ENCODE results near the gene VAV2. TPM values are rescaled to one million over a fixed set of nuclear protein-coding genes. Genes with fewer than 3 reads are reported as not detected.

VAV2 gene
- total and polyA plus RNA-seq, 9 of the 15 experiments (the other 6 are each of a cell fraction or from before 2014, with no cell fraction given) = 0.01 to 2.7 (median 1.0) TPM; not detected in 1

- in situ Hi-C loops (cut with MboI) (no loop called here), intact Hi-C loops (cut with micrococcal nuclease) (no loop called here)
- BruUV-seq (replicated peaks) = no TSS peak
- FAIRE-seq (no peak), ATAC-seq (no peak), DNase-seq (ENCODE audit: extremely low read depth in 1 of 4, low spot score in 3 of 4) (no peak)
- TF ChIP-seq IRF2 (CRISPR knock-in tag; IDR thresholded peaks at IDR 0.05) (no peak), ZFP30 (CRISPR knock-in tag; IDR thresholded peaks at IDR 0.05; ENCODE audit: borderline replicate concordance) (no peak)
- Histone ChIP-seq H3K4me2 (ENCODE audit: insufficient read depth, low read length) (no peak overlapping the region), H3K36me3 (ENCODE audit: control insufficient read depth, insufficient read depth, low read length) (no peaks in the 10 kb centered on the region), H3K9me3 (replicated peaks; ENCODE audit: control insufficient read depth, insufficient read depth, low read depth, low read length) (no peaks in the 10 kb centered on the region), H4K20me1 (replicated peaks; ENCODE audit: control insufficient read depth, insufficient read depth, low read length) (peaks cover 13% of the 10 kb centered on the region), H3K79me2 (ENCODE audit: control insufficient read depth, insufficient read depth, low read length) (no peaks in the 10 kb centered on the region), H3K4me1 (replicated peaks in 1 of 2; ENCODE audit: control insufficient read depth in 2 of 2, insufficient read depth in 2 of 2, low read length in 2 of 2) (peaks cover 0 to 15% of the 10 kb centered on the region in 2 experiments; a peak in 2 of 5 replicates), H3K9ac (ENCODE audit: insufficient read depth in 1 of 2, low read depth in 2 of 2, low read length in 2 of 2) (no peak overlapping the region), H3K9me1 (ENCODE audit: control insufficient read depth, insufficient read depth, low read length) (peaks cover 7% of the 10 kb centered on the region), H3K27ac (ENCODE audit: extremely low read depth, low read depth, low read length) (no peak overlapping the region), H3K27me3 (ENCODE audit: control insufficient read depth in 2 of 2, insufficient read depth in 2 of 2, low read length in 2 of 2) (peaks cover 9 to 58% of the 10 kb centered on the region in 2 experiments; a peak in 4 of 5 replicates), H2AFZ (ENCODE audit: low read depth, low read length) (no peak overlapping the region), H3K4me3 (no peak overlapping the region)
- POLR2A ChIA-PET = interaction anchor here (0.5 to 0.7 kb wide), 3 partner anchors 37 to 421 kb away, joined by 3 to 4 read pairs (median 3); no protein-coding TSS in a partner anchor
- 2% methylated on average over 7 of the region's 14 CpGs for WGBS (ENCODE audit: insufficient coverage, low coverage, missing lambda C conversion rate)
- CTCF ChIA-PET (ENCODE audit: low intra/inter-chr PET ratio) = no interaction called here
These were observed 37.1 kb downstream of the VAV2 start for GRCh38 chr9:133954862-133955529.

DNA sequence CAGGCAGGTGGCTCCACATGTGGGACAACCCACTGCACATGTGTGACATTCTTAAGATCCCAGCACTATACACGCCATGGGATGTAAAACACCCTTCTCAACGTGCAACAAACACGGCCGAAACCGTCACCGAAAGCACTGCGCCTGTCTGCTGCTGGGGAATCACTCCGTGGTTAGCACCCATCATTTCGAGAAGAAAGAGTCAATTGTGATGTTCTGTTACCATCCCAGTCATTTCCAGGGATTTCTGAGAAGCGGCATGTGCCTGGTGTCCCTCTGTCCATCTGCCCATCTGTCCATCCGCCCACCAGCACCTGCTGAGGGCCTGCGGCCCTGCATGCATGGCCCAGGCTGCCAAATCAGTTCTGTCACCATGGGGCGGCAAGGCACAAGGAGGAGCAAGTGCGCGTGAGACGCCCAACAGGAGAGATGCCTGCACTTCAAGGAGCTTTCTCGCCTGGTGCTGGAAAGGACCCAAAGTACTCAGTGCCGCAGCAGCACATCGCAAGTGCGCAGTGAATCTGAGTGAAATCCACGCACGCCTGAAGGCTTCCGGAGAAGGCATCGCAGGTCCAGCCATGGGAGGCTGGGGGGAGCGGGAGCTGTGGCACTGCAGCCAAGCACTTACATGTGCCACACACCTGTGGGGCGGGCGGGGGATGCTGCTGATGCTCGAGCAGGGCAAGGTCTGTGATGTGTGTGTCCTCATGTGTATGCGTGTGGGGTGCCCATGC is 38.0 kb downstream of the VAV2 start:
- H3K9me3 ChIP-seq (replicated peaks; ENCODE audit: control insufficient read depth, insufficient read depth, low read depth, low read length) = no peaks in the 10 kb centered on the region
- WGBS (ENCODE audit: insufficient coverage, low coverage, missing lambda C conversion rate) = 22% methylated on average over 29 of the region's 29 CpGs
- peaks cover 0 to 15% of the 10 kb centered on the region in 2 experiments; a peak in 2 of 5 replicates for H3K4me1 ChIP-seq (replicated peaks in 1 of 2; ENCODE audit: control insufficient read depth in 2 of 2, insufficient read depth in 2 of 2, low read length in 2 of 2)
- POLR2A ChIA-PET = interaction anchor here (0.7 kb wide), 1 partner anchor 36 kb away, joined by 3 read pairs; no protein-coding TSS in a partner anchor
- ATAC-seq (no peak), DNase-seq (ENCODE audit: extremely low read depth in 1 of 4, low spot score in 3 of 4) (no peak), FAIRE-seq (no peak)
- no peak overlapping the region for H3K27ac ChIP-seq (ENCODE audit: extremely low read depth, low read depth, low read length)
- BruUV-seq (replicated peaks) = no TSS peak
- H3K27me3 ChIP-seq (ENCODE audit: control insufficient read depth in 2 of 2, insufficient read depth in 2 of 2, low read length in 2 of 2) = peaks cover 9 to 58% of the 10 kb centered on the region in 2 experiments; a peak in 4 of 5 replicates
- peaks cover 7% of the 10 kb centered on the region for H3K9me1 ChIP-seq (ENCODE audit: control insufficient read depth, insufficient read depth, low read length)
- H3K9ac ChIP-seq (ENCODE audit: insufficient read depth in 1 of 2, low read depth in 2 of 2, low read length in 2 of 2) = no peak overlapping the region
- CTCF ChIA-PET (ENCODE audit: low intra/inter-chr PET ratio) = no interaction called here
- H2AFZ ChIP-seq (ENCODE audit: low read depth, low read length) = no peak overlapping the region
- in situ Hi-C loops (cut with MboI) (no loop called here), intact Hi-C loops (cut with micrococcal nuclease) (no loop called here)
- no peak overlapping the region for H3K4me3 ChIP-seq
- H3K36me3 ChIP-seq (ENCODE audit: control insufficient read depth, insufficient read depth, low read length) = no peaks in the 10 kb centered on the region
- no peaks in the 10 kb centered on the region for H3K79me2 ChIP-seq (ENCODE audit: control insufficient read depth, insufficient read depth, low read length)
- peaks cover 12% of the 10 kb centered on the region for H4K20me1 ChIP-seq (replicated peaks; ENCODE audit: control insufficient read depth, insufficient read depth, low read length)
- no peak overlapping the region for H3K4me2 ChIP-seq (ENCODE audit: insufficient read depth, low read length)
- TF ChIP-seq POLR2B (IDR thresholded peaks at IDR 0.05; ENCODE audit: low read depth, partially characterized antibody) = no peak
- TF ChIP-seq KLF1 (tag; IDR thresholded peaks at IDR 0.05) = no peak
- TF ChIP-seq CUX1 (CRISPR knock-in tag; IDR thresholded peaks at IDR 0.05) = no peak
- no peak for TF ChIP-seq PHB2 (IDR thresholded peaks at IDR 0.05; ENCODE audit: low read depth)
- no peak for TF ChIP-seq YBX1 (IDR thresholded peaks at IDR 0.05)
- TF ChIP-seq ELF1 (tag; IDR thresholded peaks at IDR 0.05) = no peak

All from K562 (cell line).